HL-60 (cell line): ENCODE measurements around the gene ETFBKMT.

Experiments used
- DNase-seq, 2 experiments: peaks; one replicate each; pipeline ENCODE4 v3.0.0-alpha.2; 2010 to 2020; ENCODE audit warnings: low read depth in 1 of 2, low spot score in 1 of 2
- H3K27ac ChIP-seq: fragments of 250-450 bp; sonication (Bioruptor Pico); replicated peaks from 2 replicates; pipeline ENCODE4 v1.5.1; 2020; ENCODE audit warnings: mild to moderate bottlenecking, moderate library complexity
- H3K27me3 ChIP-seq: fragments of 250-450 bp; sonication (Bioruptor Pico); 2 replicates; pipeline ENCODE4 v1.5.1; 2021; ENCODE audit warnings: mild to moderate bottlenecking, moderate library complexity; ENCODE audit not compliant: insufficient read depth, poor library complexity, severe bottlenecking
- H3K4me3 ChIP-seq: replicated peaks from 2 replicates; pipeline ENCODE4 v1.5.1; 2011; ENCODE audit warnings: mild to moderate bottlenecking, control low read depth, low read length; ENCODE audit not compliant: insufficient read depth
- GABPA ChIP-seq: IDR thresholded peaks from 2 replicates; pipeline ENCODE4 v1.6.1; 2012; ENCODE audit warnings: low read depth
- POLR2AphosphoS5 ChIP-seq: IDR thresholded peaks from 2 replicates; pipeline ENCODE4 v1.6.1; 2012; ENCODE audit warnings: low read depth
- REST ChIP-seq: IDR thresholded peaks from 2 replicates; pipeline ENCODE4 v1.6.1; 2012; ENCODE audit warnings: low read depth; ENCODE audit not compliant: insufficient replicate concordance
- SPI1 ChIP-seq: IDR thresholded peaks from 2 replicates; pipeline ENCODE4 v1.6.1; 2012; ENCODE audit warnings: low read depth, mild to moderate bottlenecking, borderline replicate concordance
- TF ChIP-seq, protein P1 (sequence below): IDR thresholded peaks from one replicate; pipeline ENCODE4 v1.5.1; 2011; ENCODE audit warnings: low read length, control low read depth, inconsistent platforms; ENCODE audit not compliant: insufficient read depth

Gene ETFBKMT

GRCh38 chr12:31631809-31632208 lies 27.7 kb upstream of the ETFBKMT start:
- no peak for DNase-seq
- Histone ChIP-seq H3K4me3 (no peak overlapping the region), H3K27me3 (no peaks in the 10 kb centered on the region), H3K27ac (no peak overlapping the region)
- TF ChIP-seq REST (no peak), GABPA (no peak)

DNA sequence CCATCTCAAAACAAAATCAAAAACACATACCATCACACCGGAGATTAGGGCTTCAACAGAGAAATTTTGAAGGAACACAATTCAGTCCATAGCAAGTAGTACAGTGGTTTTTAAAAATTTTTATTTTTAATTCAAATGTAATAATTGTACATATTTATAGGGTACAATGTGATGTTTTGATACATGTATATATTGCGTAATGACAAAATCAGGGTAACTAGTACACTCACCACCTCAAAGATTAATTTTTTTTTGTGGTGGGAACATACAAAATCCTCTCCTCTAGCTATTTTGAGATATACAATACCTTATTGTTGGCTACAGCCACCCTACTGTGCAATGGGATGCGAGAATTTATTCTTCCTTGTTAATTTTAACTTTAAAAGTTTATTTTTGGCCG lies 26.0 kb upstream of the ETFBKMT start:
- no peak for DNase-seq
- TF ChIP-seq POLR2AphosphoS5 (no peak), SPI1 (no peak), GABPA (no peak), REST (no peak)
- TF ChIP-seq, protein P1, sequence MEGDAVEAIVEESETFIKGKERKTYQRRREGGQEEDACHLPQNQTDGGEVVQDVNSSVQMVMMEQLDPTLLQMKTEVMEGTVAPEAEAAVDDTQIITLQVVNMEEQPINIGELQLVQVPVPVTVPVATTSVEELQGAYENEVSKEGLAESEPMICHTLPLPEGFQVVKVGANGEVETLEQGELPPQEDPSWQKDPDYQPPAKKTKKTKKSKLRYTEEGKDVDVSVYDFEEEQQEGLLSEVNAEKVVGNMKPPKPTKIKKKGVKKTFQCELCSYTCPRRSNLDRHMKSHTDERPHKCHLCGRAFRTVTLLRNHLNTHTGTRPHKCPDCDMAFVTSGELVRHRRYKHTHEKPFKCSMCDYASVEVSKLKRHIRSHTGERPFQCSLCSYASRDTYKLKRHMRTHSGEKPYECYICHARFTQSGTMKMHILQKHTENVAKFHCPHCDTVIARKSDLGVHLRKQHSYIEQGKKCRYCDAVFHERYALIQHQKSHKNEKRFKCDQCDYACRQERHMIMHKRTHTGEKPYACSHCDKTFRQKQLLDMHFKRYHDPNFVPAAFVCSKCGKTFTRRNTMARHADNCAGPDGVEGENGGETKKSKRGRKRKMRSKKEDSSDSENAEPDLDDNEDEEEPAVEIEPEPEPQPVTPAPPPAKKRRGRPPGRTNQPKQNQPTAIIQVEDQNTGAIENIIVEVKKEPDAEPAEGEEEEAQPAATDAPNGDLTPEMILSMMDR, result no peak
- Histone ChIP-seq H3K27me3 (no peaks in the 10 kb centered on the region), H3K4me3 (no peak overlapping the region), H3K27ac (no peak overlapping the region)

DNA sequence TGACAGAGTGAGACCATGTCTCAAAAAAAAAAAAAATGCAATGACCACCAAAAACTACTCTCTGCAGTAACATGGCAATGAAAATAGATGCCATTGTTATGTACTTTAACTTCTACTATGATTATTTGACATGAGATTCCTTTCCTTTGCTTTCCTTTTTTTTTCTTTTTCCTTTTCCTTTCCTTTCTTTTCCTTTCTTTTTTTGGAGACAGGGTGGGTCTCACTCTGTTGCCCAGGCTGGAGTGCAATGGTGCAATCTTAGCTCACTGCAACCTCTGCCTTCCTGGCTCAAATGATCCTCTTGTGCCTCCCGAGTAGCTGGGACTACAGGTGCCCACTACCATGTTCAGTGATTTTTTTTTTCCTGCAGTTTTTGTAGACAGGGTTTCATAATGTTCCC lies 24.9 kb upstream of the ETFBKMT start:
- Histone ChIP-seq H3K4me3 (no peak overlapping the region), H3K27me3 (no peaks in the 10 kb centered on the region), H3K27ac (no peak overlapping the region)
- no peak for DNase-seq
- TF ChIP-seq, protein P1, result no peak
- TF ChIP-seq SPI1 (no peak), REST (no peak), POLR2AphosphoS5 (no peak), GABPA (no peak)

- DNase-seq, result no peak
- Histone ChIP-seq H3K27ac (no peak overlapping the region), H3K4me3 (no peak overlapping the region), H3K27me3 (no peaks in the 10 kb centered on the region)
- TF ChIP-seq POLR2AphosphoS5, result no peak
- no peak for TF ChIP-seq SPI1
- TF ChIP-seq, protein P1, result no peak
These were observed 17.9 kb upstream of the ETFBKMT start for GRCh38 chr12:31641509-31642090.
